Kidney (tissue), 14 donors: Measurements from ENCODE around the gene GCNT4. TPM values are rescaled to one million over a fixed set of nuclear protein-coding genes. Genes with fewer than 3 reads are reported as not detected.

Source experiments
- DNase-seq, 5 donors: peaks; one replicate each; pipeline ENCODE4 v3.0.0-alpha.2; 2013 to 2020
- FAIRE-seq: peaks from 2 replicates; lab custom pipeline; 2012; peaks lifted over from hg19 to GRCh38; lab: Jason Lieb, UNC
- H3K27ac ChIP-seq, 2 donors: one replicate each; pipeline ENCODE4 v1.7.0; 2013; ENCODE audit warnings: low read depth in 2 of 2, low read length in 2 of 2, inconsistent platforms in 1 of 2
- H3K27me3 ChIP-seq: one replicate; pipeline ENCODE4 v1.7.1; 2013; ENCODE audit warnings: low read length, inconsistent platforms; ENCODE audit not compliant: control insufficient read depth, insufficient read depth
- H3K36me3 ChIP-seq, 3 donors: one replicate each; pipeline versions ENCODE4 v1.7.0 to v1.7.1; 2013; ENCODE audit warnings: low read length in 3 of 3, control low read depth in 1 of 3, inconsistent platforms in 1 of 3; ENCODE audit not compliant: insufficient read depth in 3 of 3, control insufficient read depth in 2 of 3
- H3K4me1 ChIP-seq, 3 donors: one replicate each; pipeline versions ENCODE4 v1.7.0 to v1.7.1; 2013; ENCODE audit warnings: low read length in 3 of 3, inconsistent platforms in 1 of 3, low read depth in 1 of 3; ENCODE audit not compliant: control insufficient read depth in 2 of 3, insufficient read depth in 2 of 3
- H3K4me3 ChIP-seq, 3 donors: one replicate each; pipeline versions ENCODE4 v1.7.0 to v1.8.1; 2013; ENCODE audit warnings: low read length in 3 of 3, control low read depth in 1 of 3, inconsistent platforms in 1 of 3
- H3K9ac ChIP-seq, 3 donors: one replicate each; pipeline versions ENCODE4 v1.7.0 to v1.7.1; 2013; ENCODE audit warnings: low read length in 3 of 3, control low read depth in 1 of 3, inconsistent platforms in 1 of 3
- H3K9me3 ChIP-seq, 3 donors: one replicate each; pipeline versions ENCODE4 v1.7.0 to v1.7.1; 2013; ENCODE audit warnings: low read length in 3 of 3, control low read depth in 1 of 3, inconsistent platforms in 1 of 3; ENCODE audit not compliant: control insufficient read depth in 2 of 3, insufficient read depth in 1 of 3
- intact Hi-C: fragments of 100-400 bp; cut with DNase I; formaldehyde crosslinking; loops from one replicate; pipeline ENCODE4 v1.11.1; 2022
- polyA plus RNA-seq: library from polyadenylated mRNA; stranded (reverse); fragments of 350-450 nt; fragmentation: Illumina TruSeq; extraction: RNeasy Lipid Tissue Mini Kit (QIAGEN cat#74804); gene quantifications from one replicate; pipeline ENCODE4 v1.2.3, GENCODE V29; 2014; ENCODE audit warnings: low read depth, low replicate concordance; ENCODE audit not compliant: insufficient read depth
- total RNA-seq: library from RNA; stranded (reverse); fragmentation: NEBNext Ultra II Directional; extraction: Animal tissue kit (Norgen Biotek cat#: 25700); gene quantifications from one replicate; pipeline ENCODE4 v1.2.1, GENCODE V29; 2021
- TF ChIP-seq, protein P1 (sequence below): IDR thresholded peaks from 3 replicates; pipeline ENCODE4 v1.5.1; 2012; ENCODE audit warnings: mild to moderate bottlenecking, moderate library complexity, borderline replicate concordance; ENCODE audit not compliant: insufficient read depth; ENCODE audit errors: extremely low read depth
- donor health status: control.
- donor health status: control.
- donor health status: control.
- donor health status: control.
- donor health status: control.
- donor health status: DM: yes; HTN: yes; CAD: no.
- donor health status: Normal renal cell carcinoma (clear cell type).

The GCNT4 gene
- total and polyA plus RNA-seq, 2 donors from 2014 or later = 2.0 to 2.6 TPM

DNA sequence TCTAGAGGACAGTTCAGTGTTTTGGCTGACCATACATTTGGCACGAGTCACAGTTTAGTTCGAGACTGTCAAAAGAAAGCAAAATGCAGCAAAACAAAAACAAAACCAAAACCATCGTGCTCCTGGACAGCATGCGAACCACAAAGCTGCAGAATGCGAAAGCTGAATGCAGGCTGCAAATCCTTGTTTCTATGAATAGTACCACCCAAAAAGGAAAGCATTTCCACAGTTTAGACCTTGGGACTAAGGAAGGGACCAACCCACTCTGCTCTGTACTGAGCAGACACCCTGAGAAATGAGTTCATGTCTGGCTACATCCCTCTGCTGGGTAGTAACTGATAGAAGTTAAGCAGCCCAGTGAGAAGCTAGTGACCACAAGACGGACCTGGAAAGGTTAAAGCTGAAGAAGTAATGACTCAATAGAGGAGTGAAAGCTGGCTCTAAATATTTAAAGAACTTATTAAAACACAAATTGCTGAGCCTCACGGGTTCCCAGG lies 3.9 kb downstream of the GCNT4 start:
- Histone ChIP-seq H3K27me3 (no peaks in the 10 kb centered on the region), H3K9ac (no peak overlapping the region), H3K36me3 (no peaks in the 10 kb centered on the region), H3K9me3 (no peaks in the 10 kb centered on the region), H3K4me3 (peak overlapping the region in 2 of 3 donors; percentile 18 to 28), H3K4me1 (peaks cover 0 to 23% (median 7%) of the 10 kb centered on the region in 3 donors), H3K27ac (no peak overlapping the region)
- TF ChIP-seq, protein P1, sequence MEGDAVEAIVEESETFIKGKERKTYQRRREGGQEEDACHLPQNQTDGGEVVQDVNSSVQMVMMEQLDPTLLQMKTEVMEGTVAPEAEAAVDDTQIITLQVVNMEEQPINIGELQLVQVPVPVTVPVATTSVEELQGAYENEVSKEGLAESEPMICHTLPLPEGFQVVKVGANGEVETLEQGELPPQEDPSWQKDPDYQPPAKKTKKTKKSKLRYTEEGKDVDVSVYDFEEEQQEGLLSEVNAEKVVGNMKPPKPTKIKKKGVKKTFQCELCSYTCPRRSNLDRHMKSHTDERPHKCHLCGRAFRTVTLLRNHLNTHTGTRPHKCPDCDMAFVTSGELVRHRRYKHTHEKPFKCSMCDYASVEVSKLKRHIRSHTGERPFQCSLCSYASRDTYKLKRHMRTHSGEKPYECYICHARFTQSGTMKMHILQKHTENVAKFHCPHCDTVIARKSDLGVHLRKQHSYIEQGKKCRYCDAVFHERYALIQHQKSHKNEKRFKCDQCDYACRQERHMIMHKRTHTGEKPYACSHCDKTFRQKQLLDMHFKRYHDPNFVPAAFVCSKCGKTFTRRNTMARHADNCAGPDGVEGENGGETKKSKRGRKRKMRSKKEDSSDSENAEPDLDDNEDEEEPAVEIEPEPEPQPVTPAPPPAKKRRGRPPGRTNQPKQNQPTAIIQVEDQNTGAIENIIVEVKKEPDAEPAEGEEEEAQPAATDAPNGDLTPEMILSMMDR = no peak
- FAIRE-seq = no peak
- DNase-seq = no peak
- intact Hi-C loops = no loop called here

DNA sequence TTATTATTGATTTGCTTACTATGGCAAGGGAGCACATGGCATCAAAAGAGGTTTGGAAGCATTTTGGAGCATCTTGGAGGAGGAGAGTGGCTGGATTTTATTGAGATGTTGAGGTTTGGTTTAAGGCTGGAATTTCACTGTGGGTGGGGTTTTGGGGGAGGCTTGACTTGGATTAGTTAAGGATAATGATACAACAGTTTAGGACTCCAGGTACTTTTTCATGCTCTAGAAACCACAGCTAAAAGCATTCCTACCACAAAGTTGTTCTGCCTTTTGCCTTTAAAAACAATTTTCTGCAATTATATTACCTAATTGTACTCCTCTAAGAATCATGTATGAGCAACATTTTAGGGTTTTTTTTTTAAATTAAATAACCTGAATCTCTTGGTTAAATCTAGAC lies 5.0 kb downstream of the GCNT4 start:
- DNase-seq (no peak), FAIRE-seq (no peak)
- peaks cover 0 to 23% (median 7%) of the 10 kb centered on the region in 3 donors for H3K4me1 ChIP-seq
- H3K9me3 ChIP-seq = no peaks in the 10 kb centered on the region
- H3K4me3 ChIP-seq = no peak overlapping the region
- no peak overlapping the region for H3K9ac ChIP-seq
- H3K36me3 ChIP-seq = no peaks in the 10 kb centered on the region
- TF ChIP-seq, protein P1 = no peak
- no peak overlapping the region for H3K27ac ChIP-seq
- intact Hi-C loops = no loop called here
- H3K27me3 ChIP-seq = no peaks in the 10 kb centered on the region

DNA sequence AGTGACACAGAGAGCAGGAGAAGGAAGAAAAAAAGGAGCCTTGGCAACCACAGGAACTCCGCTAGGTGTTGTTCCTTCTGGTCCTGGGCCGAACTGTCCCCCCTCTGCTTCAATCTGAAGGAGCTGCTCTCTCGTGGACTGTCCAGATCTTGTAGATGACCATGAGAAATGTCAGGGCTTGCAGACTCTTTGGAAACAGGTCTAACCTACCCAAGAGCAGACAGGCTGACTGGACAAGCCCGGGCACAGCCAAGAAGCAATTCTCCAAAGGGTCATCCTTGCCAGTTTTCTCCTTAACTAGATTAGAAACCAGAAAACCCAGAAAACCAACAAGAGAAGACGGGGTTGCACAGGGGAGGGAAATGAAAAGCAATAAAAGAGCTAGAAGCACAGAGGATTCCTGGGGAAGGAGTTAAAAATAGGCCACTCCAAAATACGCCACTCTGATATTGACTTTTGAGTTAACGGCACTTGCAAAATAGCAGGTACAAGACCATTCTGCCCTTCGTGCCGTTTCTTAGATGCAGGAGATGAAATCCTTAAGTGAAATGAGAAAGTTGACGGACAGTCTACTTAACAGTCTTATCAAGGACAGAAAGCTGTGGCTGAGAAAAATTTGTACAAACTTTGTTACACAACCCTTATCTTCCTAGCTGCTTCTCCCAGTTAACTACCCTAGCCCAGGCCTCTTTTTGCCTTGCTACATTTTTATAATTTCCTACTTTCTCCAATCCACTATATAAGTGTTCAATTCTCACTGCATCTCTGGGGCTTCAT lies 5.8 kb downstream of the GCNT4 start:
- Histone ChIP-seq H3K36me3 (no peaks in the 10 kb centered on the region), H3K9ac (no peak overlapping the region), H3K4me1 (peaks cover 0 to 23% (median 7%) of the 10 kb centered on the region in 3 donors), H3K4me3 (no peak overlapping the region), H3K27ac (no peak overlapping the region), H3K9me3 (no peaks in the 10 kb centered on the region), H3K27me3 (no peaks in the 10 kb centered on the region)
- TF ChIP-seq, protein P1 = no peak
- DNase-seq = no peak
- intact Hi-C loops = no loop called here
- FAIRE-seq = no peak
